IMR-90 (cell line): ENCODE measurements around the gene OTOGL.

Source experiments
- MAFK ChIP-seq: IDR thresholded peaks from 2 replicates; pipeline ENCODE4 v1.6.1; 2012; ENCODE audit warnings: low read depth, low read length, improper control_type of control experiment
- RCOR1 ChIP-seq: IDR thresholded peaks from 2 replicates; pipeline ENCODE4 v1.6.1; 2012; ENCODE audit warnings: mild to moderate bottlenecking, low read length, improper control_type of control experiment; ENCODE audit not compliant: insufficient replicate concordance
- SMC3 ChIP-seq: fragments of 150-350 bp; IDR thresholded peaks from 2 replicates; pipeline ENCODE4 v1.6.1; 2016; ENCODE audit warnings: low read depth, mild to moderate bottlenecking, antibody characterized with exemption, low read length, moderate library complexity
- TF ChIP-seq, protein P1 (sequence below): conservative IDR thresholded peaks from 2 replicates; pipeline ENCODE4 v1.5.1; 2012; ENCODE audit warnings: mild to moderate bottlenecking, low read depth, low read length, improper control_type of control experiment
- TF ChIP-seq, protein P2 (sequence below): fragments of 150-350 bp; IDR thresholded peaks from 2 replicates; pipeline ENCODE4 v1.6.1; 2016; ENCODE audit warnings: low read depth, mild to moderate bottlenecking, low read length, moderate library complexity, borderline replicate concordance
- TF ChIP-seq, protein P3 (sequence below): fragments of 150-350 bp; IDR thresholded peaks from 2 replicates; pipeline ENCODE4 v1.6.1; 2017; ENCODE audit warnings: mild to moderate bottlenecking, antibody characterized with exemption, low read length, low read depth

DNA sequence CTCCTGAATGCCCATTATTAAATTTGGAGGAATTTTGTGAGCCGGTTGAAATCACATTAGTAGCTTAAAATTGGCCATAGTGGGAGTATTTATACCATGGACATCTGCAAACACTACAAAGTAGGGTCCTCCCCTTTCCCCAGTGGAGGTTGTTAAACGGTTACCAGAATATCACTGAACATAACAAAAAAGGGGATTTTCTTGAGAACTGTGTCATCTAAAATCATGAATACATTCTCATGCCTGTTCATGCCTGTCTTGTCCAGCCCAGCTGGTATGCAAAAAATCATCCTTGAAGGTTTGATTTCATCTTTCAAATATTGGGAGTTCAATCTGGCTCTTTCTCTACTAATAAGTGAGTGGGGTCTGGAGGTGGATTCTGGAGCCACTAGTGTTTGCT is 96.4 kb downstream of the OTOGL start:
- TF ChIP-seq, protein P1, sequence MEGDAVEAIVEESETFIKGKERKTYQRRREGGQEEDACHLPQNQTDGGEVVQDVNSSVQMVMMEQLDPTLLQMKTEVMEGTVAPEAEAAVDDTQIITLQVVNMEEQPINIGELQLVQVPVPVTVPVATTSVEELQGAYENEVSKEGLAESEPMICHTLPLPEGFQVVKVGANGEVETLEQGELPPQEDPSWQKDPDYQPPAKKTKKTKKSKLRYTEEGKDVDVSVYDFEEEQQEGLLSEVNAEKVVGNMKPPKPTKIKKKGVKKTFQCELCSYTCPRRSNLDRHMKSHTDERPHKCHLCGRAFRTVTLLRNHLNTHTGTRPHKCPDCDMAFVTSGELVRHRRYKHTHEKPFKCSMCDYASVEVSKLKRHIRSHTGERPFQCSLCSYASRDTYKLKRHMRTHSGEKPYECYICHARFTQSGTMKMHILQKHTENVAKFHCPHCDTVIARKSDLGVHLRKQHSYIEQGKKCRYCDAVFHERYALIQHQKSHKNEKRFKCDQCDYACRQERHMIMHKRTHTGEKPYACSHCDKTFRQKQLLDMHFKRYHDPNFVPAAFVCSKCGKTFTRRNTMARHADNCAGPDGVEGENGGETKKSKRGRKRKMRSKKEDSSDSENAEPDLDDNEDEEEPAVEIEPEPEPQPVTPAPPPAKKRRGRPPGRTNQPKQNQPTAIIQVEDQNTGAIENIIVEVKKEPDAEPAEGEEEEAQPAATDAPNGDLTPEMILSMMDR, result no peak
- TF ChIP-seq, protein P2, sequence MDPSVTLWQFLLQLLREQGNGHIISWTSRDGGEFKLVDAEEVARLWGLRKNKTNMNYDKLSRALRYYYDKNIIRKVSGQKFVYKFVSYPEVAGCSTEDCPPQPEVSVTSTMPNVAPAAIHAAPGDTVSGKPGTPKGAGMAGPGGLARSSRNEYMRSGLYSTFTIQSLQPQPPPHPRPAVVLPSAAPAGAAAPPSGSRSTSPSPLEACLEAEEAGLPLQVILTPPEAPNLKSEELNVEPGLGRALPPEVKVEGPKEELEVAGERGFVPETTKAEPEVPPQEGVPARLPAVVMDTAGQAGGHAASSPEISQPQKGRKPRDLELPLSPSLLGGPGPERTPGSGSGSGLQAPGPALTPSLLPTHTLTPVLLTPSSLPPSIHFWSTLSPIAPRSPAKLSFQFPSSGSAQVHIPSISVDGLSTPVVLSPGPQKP, result no peak
- no peak for TF ChIP-seq RCOR1
- TF ChIP-seq, protein P3, sequence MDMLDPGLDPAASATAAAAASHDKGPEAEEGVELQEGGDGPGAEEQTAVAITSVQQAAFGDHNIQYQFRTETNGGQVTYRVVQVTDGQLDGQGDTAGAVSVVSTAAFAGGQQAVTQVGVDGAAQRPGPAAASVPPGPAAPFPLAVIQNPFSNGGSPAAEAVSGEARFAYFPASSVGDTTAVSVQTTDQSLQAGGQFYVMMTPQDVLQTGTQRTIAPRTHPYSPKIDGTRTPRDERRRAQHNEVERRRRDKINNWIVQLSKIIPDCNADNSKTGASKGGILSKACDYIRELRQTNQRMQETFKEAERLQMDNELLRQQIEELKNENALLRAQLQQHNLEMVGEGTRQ, result no peak
- TF ChIP-seq MAFK, result no peak
- TF ChIP-seq SMC3, result no peak
